ENCODE results near the gene FAM177A1. TPM values are rescaled to one million over a fixed set of nuclear protein-coding genes. Genes with fewer than 3 reads are reported as not detected.
A peak's percentile ranks its signal among the peaks of the same experiment; 100 is the strongest.

Gene FAM177A1
- total and polyA plus RNA-seq, 2 donors (not counting 1 experiment from before 2014, with no cell fraction given), result 63.4 to 64.6 TPM

DNA sequence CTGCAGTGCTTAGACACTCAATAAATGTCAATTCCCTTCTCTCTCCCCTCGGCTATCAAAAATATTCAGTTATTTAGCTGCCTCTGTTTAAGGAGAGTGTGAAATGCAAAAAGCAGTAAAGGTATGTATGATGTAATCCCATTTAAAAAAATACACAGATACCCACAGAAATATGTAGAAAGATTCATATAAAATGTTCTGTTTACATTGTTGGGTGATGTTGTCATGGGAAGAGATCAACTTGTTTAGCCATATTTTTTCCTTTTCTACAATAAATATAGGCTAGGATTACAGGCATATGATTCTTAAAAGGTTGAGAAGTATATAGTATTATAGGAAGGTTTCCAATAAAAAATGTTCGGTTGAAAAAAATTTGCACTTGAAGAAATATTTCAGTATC is 68.0 kb downstream of the FAM177A1 start:
- no peaks in the 10 kb centered on the region for H3K27me3 ChIP-seq (ENCODE audit: control insufficient read depth, insufficient read depth, low read length)
- DNase-seq (ENCODE audit: low read depth in 2 of 2), result peak; percentile 28 to 66
- H3K79me2 ChIP-seq (ENCODE audit: control insufficient read depth, insufficient read depth, low read length), result peaks cover 4% of the 10 kb centered on the region
- H3K4me2 ChIP-seq (ENCODE audit: extremely low read depth, insufficient read depth, low read length), result peak overlapping the region; percentile 27
- no peak overlapping the region for H3K27ac ChIP-seq (ENCODE audit: insufficient read depth, low read length)
- no peak for TF ChIP-seq EZH2 (IDR thresholded peaks at IDR 0.05; ENCODE audit: low read length, missing control alignments)
- TF ChIP-seq, protein P1, sequence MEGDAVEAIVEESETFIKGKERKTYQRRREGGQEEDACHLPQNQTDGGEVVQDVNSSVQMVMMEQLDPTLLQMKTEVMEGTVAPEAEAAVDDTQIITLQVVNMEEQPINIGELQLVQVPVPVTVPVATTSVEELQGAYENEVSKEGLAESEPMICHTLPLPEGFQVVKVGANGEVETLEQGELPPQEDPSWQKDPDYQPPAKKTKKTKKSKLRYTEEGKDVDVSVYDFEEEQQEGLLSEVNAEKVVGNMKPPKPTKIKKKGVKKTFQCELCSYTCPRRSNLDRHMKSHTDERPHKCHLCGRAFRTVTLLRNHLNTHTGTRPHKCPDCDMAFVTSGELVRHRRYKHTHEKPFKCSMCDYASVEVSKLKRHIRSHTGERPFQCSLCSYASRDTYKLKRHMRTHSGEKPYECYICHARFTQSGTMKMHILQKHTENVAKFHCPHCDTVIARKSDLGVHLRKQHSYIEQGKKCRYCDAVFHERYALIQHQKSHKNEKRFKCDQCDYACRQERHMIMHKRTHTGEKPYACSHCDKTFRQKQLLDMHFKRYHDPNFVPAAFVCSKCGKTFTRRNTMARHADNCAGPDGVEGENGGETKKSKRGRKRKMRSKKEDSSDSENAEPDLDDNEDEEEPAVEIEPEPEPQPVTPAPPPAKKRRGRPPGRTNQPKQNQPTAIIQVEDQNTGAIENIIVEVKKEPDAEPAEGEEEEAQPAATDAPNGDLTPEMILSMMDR (conservative IDR thresholded peaks at IDR 0.05 in 1 of 2, IDR thresholded peaks at IDR 0.05 in 1 of 2; ENCODE audit: low read depth in 1 of 2, low read length in 2 of 2), result no peak
- H3K4me1 ChIP-seq (ENCODE audit: control insufficient read depth, extremely low read depth, insufficient read depth, low read length), result peaks cover 2% of the 10 kb centered on the region
- H3K9me3 ChIP-seq (ENCODE audit: control insufficient read depth, insufficient read depth, low read depth, low read length), result no peaks in the 10 kb centered on the region
- no peaks in the 10 kb centered on the region for H4K20me1 ChIP-seq (ENCODE audit: control insufficient read depth, extremely low read depth, insufficient read depth, low read length)
- H2AFZ ChIP-seq (ENCODE audit: low read length), result no peak overlapping the region
- no peak overlapping the region for H3K4me3 ChIP-seq (replicated peaks in 1 of 4; ENCODE audit: control extremely low read depth in 1 of 4, insufficient read depth in 1 of 4, low read depth in 3 of 4, low read length in 4 of 4)
- H3K9ac ChIP-seq (ENCODE audit: insufficient read depth, low read length), result no peak overlapping the region
- H3K36me3 ChIP-seq (ENCODE audit: control insufficient read depth, insufficient read depth, low read length), result peaks cover 6% of the 10 kb centered on the region

DNA sequence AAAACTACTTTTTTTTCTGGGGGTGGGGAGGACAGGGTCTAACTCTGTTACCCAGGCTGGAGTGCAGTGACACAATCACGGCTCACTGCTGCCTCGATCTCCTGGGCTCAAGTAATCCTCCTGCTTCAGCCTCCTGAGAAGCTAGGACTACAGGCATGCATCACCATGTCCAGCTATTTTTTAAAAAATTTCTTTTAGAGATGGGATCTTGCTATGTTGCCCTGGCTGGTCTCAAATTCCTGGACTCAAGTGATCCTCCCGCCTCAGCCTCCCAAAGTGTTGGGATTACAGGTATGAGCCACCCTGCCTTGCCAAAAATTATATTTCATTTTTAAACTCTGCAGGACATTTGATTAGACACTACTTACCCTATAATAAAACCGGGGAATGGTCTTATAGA is 70.2 kb downstream of the FAM177A1 start:
- Histone ChIP-seq H3K27ac (ENCODE audit: insufficient read depth, low read length) (no peak overlapping the region), H3K4me2 (ENCODE audit: extremely low read depth, insufficient read depth, low read length) (no peak overlapping the region), H3K36me3 (ENCODE audit: control insufficient read depth, insufficient read depth, low read length) (peaks cover 2% of the 10 kb centered on the region), H3K9ac (ENCODE audit: insufficient read depth, low read length) (no peak overlapping the region), H3K79me2 (ENCODE audit: control insufficient read depth, insufficient read depth, low read length) (peaks cover 11% of the 10 kb centered on the region), H4K20me1 (ENCODE audit: control insufficient read depth, extremely low read depth, insufficient read depth, low read length) (no peaks in the 10 kb centered on the region), H3K9me3 (ENCODE audit: control insufficient read depth, insufficient read depth, low read depth, low read length) (no peaks in the 10 kb centered on the region), H2AFZ (ENCODE audit: low read length) (no peak overlapping the region), H3K4me1 (ENCODE audit: control insufficient read depth, extremely low read depth, insufficient read depth, low read length) (peaks cover 2% of the 10 kb centered on the region), H3K4me3 (replicated peaks in 1 of 4; ENCODE audit: control extremely low read depth in 1 of 4, insufficient read depth in 1 of 4, low read depth in 3 of 4, low read length in 4 of 4) (no peak overlapping the region), H3K27me3 (ENCODE audit: control insufficient read depth, insufficient read depth, low read length) (no peaks in the 10 kb centered on the region)
- no peak for DNase-seq (ENCODE audit: low read depth in 2 of 2)
- no peak for TF ChIP-seq EZH2 (IDR thresholded peaks at IDR 0.05; ENCODE audit: low read length, missing control alignments)
- TF ChIP-seq, protein P1 (conservative IDR thresholded peaks at IDR 0.05 in 1 of 2, IDR thresholded peaks at IDR 0.05 in 1 of 2; ENCODE audit: low read depth in 1 of 2, low read length in 2 of 2), result no peak

DNA sequence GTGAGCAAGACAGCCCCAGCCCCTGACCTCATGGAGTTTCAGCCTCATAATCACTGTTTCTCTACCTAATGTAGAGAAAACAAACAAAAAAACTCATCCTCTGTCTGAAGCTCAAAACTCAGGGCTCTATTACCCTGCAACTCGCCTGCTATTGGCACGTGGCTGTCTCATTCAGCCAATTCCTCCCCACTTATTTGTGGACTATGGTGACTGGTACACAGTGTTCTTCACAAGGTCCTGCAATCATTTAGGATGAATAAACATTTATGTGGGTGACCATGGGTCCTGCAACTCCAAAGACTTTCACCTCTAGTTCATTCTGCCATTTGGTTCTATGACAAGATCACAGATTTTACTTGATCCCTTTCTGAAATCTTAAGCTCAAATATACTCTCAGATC is 71.0 kb downstream of the FAM177A1 start:
- no peaks in the 10 kb centered on the region for H4K20me1 ChIP-seq (ENCODE audit: control insufficient read depth, extremely low read depth, insufficient read depth, low read length)
- H3K9ac ChIP-seq (ENCODE audit: insufficient read depth, low read length), result no peak overlapping the region
- H3K4me1 ChIP-seq (ENCODE audit: control insufficient read depth, extremely low read depth, insufficient read depth, low read length), result peaks cover 2% of the 10 kb centered on the region
- H3K27ac ChIP-seq (ENCODE audit: insufficient read depth, low read length), result no peak overlapping the region
- no peak for DNase-seq (ENCODE audit: low read depth in 2 of 2)
- peaks cover 11% of the 10 kb centered on the region for H3K79me2 ChIP-seq (ENCODE audit: control insufficient read depth, insufficient read depth, low read length)
- no peak overlapping the region for H3K4me2 ChIP-seq (ENCODE audit: extremely low read depth, insufficient read depth, low read length)
- TF ChIP-seq, protein P1 (conservative IDR thresholded peaks at IDR 0.05 in 1 of 2, IDR thresholded peaks at IDR 0.05 in 1 of 2; ENCODE audit: low read depth in 1 of 2, low read length in 2 of 2), result no peak
- TF ChIP-seq EZH2 (IDR thresholded peaks at IDR 0.05; ENCODE audit: low read length, missing control alignments), result no peak
- peaks cover 2% of the 10 kb centered on the region for H3K36me3 ChIP-seq (ENCODE audit: control insufficient read depth, insufficient read depth, low read length)
- H2AFZ ChIP-seq (ENCODE audit: low read length), result no peak overlapping the region
- no peaks in the 10 kb centered on the region for H3K9me3 ChIP-seq (ENCODE audit: control insufficient read depth, insufficient read depth, low read depth, low read length)
- H3K27me3 ChIP-seq (ENCODE audit: control insufficient read depth, insufficient read depth, low read length), result no peaks in the 10 kb centered on the region
- no peak overlapping the region for H3K4me3 ChIP-seq (replicated peaks in 1 of 4; ENCODE audit: control extremely low read depth in 1 of 4, insufficient read depth in 1 of 4, low read depth in 3 of 4, low read length in 4 of 4)

Data from fibroblast of lung (primary cell).